Endothelial cell of umbilical vein (primary cell): ENCODE data around the gene SPATS1. TPM values are rescaled to one million over a fixed set of nuclear protein-coding genes. Genes with fewer than 3 reads are reported as not detected.

ENCODE experiments used
- BruUV-seq: library from RNA; stranded (reverse); fragments of 400-500 nt; replicated peaks from 2 replicates; lab custom pipeline; 2021; lab: Mats Ljungman, UMichigan
- CTCF ChIA-PET: fragments of 300-600, 350-600 bp; sonication (Branson Sonifier 250); formaldehyde crosslinking; loops from one replicate; lab custom pipeline; 2021; ENCODE audit warnings: antibody characterized with exemption, inconsistent platforms; lab: Charles Lee
- POLR2A ChIA-PET: fragments of 300-600, 350-600 bp; sonication (Branson Sonifier 250); formaldehyde crosslinking; loops from one replicate; lab custom pipeline; 2021; ENCODE audit warnings: antibody characterized with exemption, inconsistent platforms; lab: Charles Lee
- DNase-seq: peaks from one replicate; pipeline ENCODE4 v3.0.0-alpha.2; 2011; ENCODE audit warnings: low read depth, low spot score
- FAIRE-seq: peaks from 2 replicates; lab custom pipeline; 2011; peaks lifted over from hg19 to GRCh38; lab: Jason Lieb, UNC
- H2AFZ ChIP-seq: 2 replicates; pipeline ENCODE4 v1.6.0; 2012; ENCODE audit warnings: low read depth, low read length, control low read depth, inconsistent platforms
- H3K27ac ChIP-seq: 2 replicates; pipeline ENCODE4 v1.5.1; 2011; ENCODE audit warnings: low read depth, mild to moderate bottlenecking, control low read depth, low read length, moderate library complexity; ENCODE audit not compliant: insufficient read depth
- H3K27me3 ChIP-seq, 2 experiments: 2 replicates each; pipeline versions ENCODE4 v1.6.0 to v1.6.1; 2011; ENCODE audit warnings: low read length in 2 of 2, mixed read lengths in 1 of 2; ENCODE audit not compliant: control insufficient read depth in 2 of 2, insufficient read depth in 2 of 2
- H3K36me3 ChIP-seq, 2 experiments: 2 replicates in 1 of 2; 3 replicates in 1 of 2; pipeline ENCODE4 v1.5.1; 2011; ENCODE audit warnings: low read length in 2 of 2, mild to moderate bottlenecking in 1 of 2, moderate library complexity in 1 of 2; ENCODE audit not compliant: control insufficient read depth in 2 of 2, insufficient read depth in 2 of 2; ENCODE audit errors: extremely low read depth in 1 of 2
- H3K4me1 ChIP-seq: 3 replicates; pipeline ENCODE4 v1.5.1; 2011; ENCODE audit warnings: mild to moderate bottlenecking, low read length; ENCODE audit not compliant: control insufficient read depth, insufficient read depth; ENCODE audit errors: extremely low read depth
- H3K4me2 ChIP-seq: 2 replicates; pipeline ENCODE4 v1.6.1; 2011; ENCODE audit warnings: low read length, control low read depth, mixed read lengths; ENCODE audit not compliant: insufficient read depth
- H3K4me3 ChIP-seq, 3 experiments: fragments of 200-600 bp in 1 of 3; sonication (generic), shearing (Covaris generic) in 1 of 3; replicated peaks in 1 of 3; 2 replicates each; pipeline ENCODE4 v1.5.1; 2011 to 2016; ENCODE audit warnings: control low read depth in 3 of 3, low read length in 3 of 3, mild to moderate bottlenecking in 2 of 3, inconsistent platforms in 1 of 3, low read depth in 1 of 3, moderate library complexity in 1 of 3; ENCODE audit not compliant: insufficient read depth in 1 of 3
- H3K79me2 ChIP-seq: 2 replicates; pipeline ENCODE4 v1.6.0; 2012; ENCODE audit warnings: low read length, inconsistent platforms; ENCODE audit not compliant: control insufficient read depth, insufficient read depth
- H3K9ac ChIP-seq: replicated peaks from 2 replicates; pipeline ENCODE3; 2011; ENCODE audit warnings: low read length, control low read depth; ENCODE audit not compliant: insufficient read depth; ENCODE audit errors: extremely low read depth
- H3K9me1 ChIP-seq: replicated peaks from 3 replicates; pipeline ENCODE4 v1.6.0; 2011; ENCODE audit warnings: mild to moderate bottlenecking, low read length; ENCODE audit not compliant: control insufficient read depth, insufficient read depth; ENCODE audit errors: extremely low read depth
- H3K9me3 ChIP-seq: replicated peaks from 2 replicates; pipeline ENCODE4 v1.5.1; 2012; ENCODE audit warnings: low read length, inconsistent platforms; ENCODE audit not compliant: control insufficient read depth, insufficient read depth
- H4K20me1 ChIP-seq: replicated peaks from 2 replicates; pipeline ENCODE3; 2011; ENCODE audit warnings: mild to moderate bottlenecking, low read length; ENCODE audit not compliant: control insufficient read depth, insufficient read depth; ENCODE audit errors: extremely low read depth
- CTCF ChIP-seq, 2 donors: IDR thresholded peaks; 1 replicate in 1 of 2; 2 replicates in 1 of 2; pipeline ENCODE4 v1.5.1; 2011; ENCODE audit warnings: low read length in 2 of 2, mild to moderate bottlenecking in 2 of 2, moderate library complexity in 2 of 2, control low read depth in 1 of 2, inconsistent platforms in 1 of 2, low read depth in 1 of 2; ENCODE audit not compliant: insufficient read depth in 1 of 2; ENCODE audit errors: extremely low read depth in 1 of 2
- EZH2 ChIP-seq: IDR thresholded peaks from 2 replicates; pipeline ENCODE4 v1.6.1; 2012; ENCODE audit warnings: borderline replicate concordance, low read depth, mild to moderate bottlenecking, moderate library complexity, low read length, inconsistent platforms; ENCODE audit not compliant: severe bottlenecking
- FOS ChIP-seq: IDR thresholded peaks from 2 replicates; pipeline ENCODE4 v1.6.1; 2011; ENCODE audit warnings: mild to moderate bottlenecking, low read length, moderate library complexity, borderline replicate concordance; ENCODE audit not compliant: insufficient read depth
- GATA2 ChIP-seq: IDR thresholded peaks from 2 replicates; pipeline ENCODE4 v1.7.0; 2011; ENCODE audit warnings: low read depth, mild to moderate bottlenecking, moderate library complexity, mixed read lengths, low read length; ENCODE audit not compliant: insufficient read length, insufficient read depth
- JUN ChIP-seq: IDR thresholded peaks from 2 replicates; pipeline ENCODE4 v1.6.1; 2011; ENCODE audit warnings: borderline replicate concordance, low read depth; ENCODE audit not compliant: insufficient read length, insufficient read depth
- MAX ChIP-seq: IDR thresholded peaks from 2 replicates; pipeline ENCODE4 v1.6.1; 2011; ENCODE audit not compliant: insufficient read depth, insufficient read length
- MYC ChIP-seq: IDR thresholded peaks from one replicate; pipeline ENCODE4 v1.6.1; 2011; ENCODE audit warnings: mild to moderate bottlenecking, low read depth, low read length
- POLR2A ChIP-seq: IDR thresholded peaks from 2 replicates; pipeline ENCODE4 v1.6.1; 2012; ENCODE audit warnings: low read depth, mild to moderate bottlenecking, control low read depth, low read length
- POLR2AphosphoS5 ChIP-seq: IDR thresholded peaks from 2 replicates; pipeline ENCODE4 v1.6.1; 2012; ENCODE audit warnings: low read depth, mild to moderate bottlenecking, control low read depth, low read length, moderate library complexity; ENCODE audit not compliant: insufficient read depth
- dilution Hi-C: fragments of 300-500 bp; cut with MboI; formaldehyde crosslinking; loops from one replicate; pipeline ENCODE4 v1.15.0; 2019; ENCODE audit warnings: low sequenced_read_pairs; ENCODE audit not compliant: extremely low pct_ligation_motif_present
- intact Hi-C: fragments of 100-400 bp; cut with micrococcal nuclease; formaldehyde crosslinking; loops from one replicate; pipeline ENCODE4 v1.10.0; 2022
- polyA plus RNA-seq, 4 experiments: library from polyadenylated mRNA; depleted of rRNA in 3 of 4; stranded (reverse) in 3 of 4; unstranded in 1 of 4; fragments of >200 nt; gene quantifications; 2 replicates each; pipeline versions ENCODE4 v1.2.1 to v1.2.3, GENCODE V29; 2011 to 2012; ENCODE audit warnings: missing spikeins in 1 of 4
- total RNA-seq: library from RNA; stranded (reverse); gene quantifications from 2 replicates; pipeline ENCODE4 v1.2.3, GENCODE V29; 2021

The SPATS1 gene
- total and polyA plus RNA-seq, 2 donors (not counting 3 experiments of a cell fraction or from before 2014, with no cell fraction given): not detected

- peak; percentile 37 for FAIRE-seq
- ChIA-PET CTCF (no interaction called here), POLR2A (no interaction called here)
- Histone ChIP-seq H3K27ac (no peak overlapping the region), H3K79me2 (no peaks in the 10 kb centered on the region), H3K36me3 (no peaks in the 10 kb centered on the region), H3K4me1 (no peaks in the 10 kb centered on the region), H3K9ac (no peak overlapping the region), H3K4me2 (no peak overlapping the region), H3K27me3 (peaks cover 4 to 8% of the 10 kb centered on the region in 2 experiments), H3K4me3 (no peak overlapping the region), H3K9me3 (no peaks in the 10 kb centered on the region), H4K20me1 (no peaks in the 10 kb centered on the region), H2AFZ (no peak overlapping the region), H3K9me1 (no peaks in the 10 kb centered on the region)
- TF ChIP-seq POLR2A (no peak), CTCF (IDR thresholded peaks at IDR 0.05; ENCODE audit: extremely low read depth in 1 of 2, insufficient read depth in 1 of 2, low read depth in 1 of 2, low read length in 2 of 2) (no peak), POLR2AphosphoS5 (no peak), FOS (no peak), MAX (no peak), GATA2 (no peak), EZH2 (no peak), JUN (no peak), MYC (no peak)
- no TSS peak for BruUV-seq
- intact Hi-C loops: no loop called here
- dilution Hi-C loops: no loop called here
- peak; percentile 10 for DNase-seq
These were observed 25.2 kb downstream of the SPATS1 start for GRCh38 chr6:44367681-44368080.
